IMR-90 (cell line): ENCODE results near the gene HIPK3. TPM values are rescaled to one million over a fixed set of nuclear protein-coding genes. Genes with fewer than 3 reads are reported as not detected.

Experiments used
- ATAC-seq: fragments of 200-7000 bp; cut with Tn5 transposase; 2 replicates; pipeline ENCODE4 v1.9.1; 2020; ENCODE audit warnings: low read depth, mild to moderate bottlenecking, moderate library complexity
- BruUV-seq: library from RNA; stranded (reverse); fragments of 400-500 nt; replicated peaks from 2 replicates; lab custom pipeline; 2021; lab: Mats Ljungman, UMichigan
- CTCF ChIA-PET: fragments of 300-600 bp; formaldehyde crosslinking; extraction: SDS; loops from one replicate; lab custom pipeline; 2021; ENCODE audit warnings: antibody characterized with exemption; lab: Yijun Ruan, JAX
- POLR2A ChIA-PET: fragments of 300-600 bp; sonication (Branson Sonifier 250); formaldehyde crosslinking; loops from one replicate; lab custom pipeline; 2022; ENCODE audit warnings: antibody characterized with exemption; ENCODE audit not compliant: unreplicated experiment; lab: Charles Lee
- DNase-seq: peaks from one replicate; pipeline ENCODE4 v3.0.0; 2013
- H2AFZ ChIP-seq: replicated peaks from 2 replicates; pipeline ENCODE3; 2013; ENCODE audit warnings: low read length, mild to moderate bottlenecking; ENCODE audit not compliant: poor library complexity
- H2AK5ac ChIP-seq: 2 replicates; pipeline ENCODE4 v1.6.1; 2013; ENCODE audit warnings: low read depth, low read length, inconsistent platforms
- H2AK9ac ChIP-seq: replicated peaks from 2 replicates; pipeline ENCODE3; 2013; ENCODE audit warnings: mild to moderate bottlenecking, low read depth, low read length, moderate library complexity; ENCODE audit not compliant: poor library complexity
- H2BK120ac ChIP-seq: 2 replicates; pipeline ENCODE4 v1.6.1; 2013; ENCODE audit warnings: low read depth, low read length, inconsistent platforms
- H2BK15ac ChIP-seq: 3 replicates; pipeline ENCODE4 v1.6.1; 2013; ENCODE audit warnings: low read depth, low read length, inconsistent platforms
- H2BK20ac ChIP-seq: 2 replicates; pipeline ENCODE4 v1.6.1; 2013; ENCODE audit warnings: low read depth, mild to moderate bottlenecking, inconsistent platforms, low read length, moderate library complexity
- H2BK5ac ChIP-seq: 2 replicates; pipeline ENCODE4 v1.6.1; 2013; ENCODE audit warnings: mild to moderate bottlenecking, low read depth, low read length, inconsistent platforms; ENCODE audit not compliant: poor library complexity, severe bottlenecking
- H3K14ac ChIP-seq: replicated peaks from 2 replicates; pipeline ENCODE4 v1.6.1; 2013; ENCODE audit warnings: low read depth, low read length, inconsistent platforms
- H3K18ac ChIP-seq: 2 replicates; pipeline ENCODE4 v1.6.1; 2013; ENCODE audit warnings: low read depth, low read length, control low read depth
- H3K23ac ChIP-seq: 2 replicates; pipeline ENCODE4 v1.6.1; 2013; ENCODE audit warnings: low read depth, low read length, inconsistent platforms
- H3K27ac ChIP-seq: 2 replicates; pipeline ENCODE4 v1.5.1; 2013; ENCODE audit warnings: mild to moderate bottlenecking, control low read depth, low read length; ENCODE audit not compliant: insufficient read depth
- H3K27me3 ChIP-seq: 2 replicates; pipeline ENCODE4 v1.6.1; 2013; ENCODE audit warnings: low read length; ENCODE audit not compliant: control insufficient read depth, insufficient read depth
- H3K36me3 ChIP-seq: 2 replicates; pipeline ENCODE4 v1.6.1; 2013; ENCODE audit warnings: low read length, mixed read lengths; ENCODE audit not compliant: control insufficient read depth, insufficient read depth
- H3K4ac ChIP-seq: 2 replicates; pipeline ENCODE4 v1.6.1; 2013; ENCODE audit warnings: low read depth, low read length, inconsistent platforms
- H3K4me1 ChIP-seq: 2 replicates; pipeline ENCODE4 v1.6.1; 2013; ENCODE audit warnings: low read length, mixed read lengths; ENCODE audit not compliant: control insufficient read depth, insufficient read depth
- H3K4me2 ChIP-seq: 2 replicates; pipeline ENCODE4 v1.6.1; 2013; ENCODE audit warnings: low read depth, mild to moderate bottlenecking, control low read depth, low read length, moderate library complexity
- H3K4me3 ChIP-seq: 2 replicates; pipeline ENCODE4 v1.5.1; 2013; ENCODE audit warnings: low read depth, mild to moderate bottlenecking, control low read depth, low read length, moderate library complexity; ENCODE audit not compliant: insufficient read depth
- H3K56ac ChIP-seq: 2 replicates; pipeline ENCODE4 v1.6.1; 2013; ENCODE audit warnings: low read length, inconsistent platforms; ENCODE audit not compliant: insufficient read depth; ENCODE audit errors: extremely low read depth
- H3K79me1 ChIP-seq, 2 experiments: 2 replicates each; pipeline ENCODE4 v1.6.1; 2013; ENCODE audit warnings: low read length in 2 of 2, inconsistent platforms in 1 of 2, low read depth in 1 of 2
- H3K9ac ChIP-seq: 2 replicates; pipeline ENCODE4 v1.6.1; 2013; ENCODE audit warnings: low read depth, low read length, control low read depth
- H3K9me1 ChIP-seq: 2 replicates; pipeline ENCODE4 v1.6.1; 2013; ENCODE audit warnings: low read length, inconsistent platforms; ENCODE audit not compliant: insufficient read depth
- H3K9me3 ChIP-seq: 2 replicates; pipeline ENCODE4 v1.6.1; 2013; ENCODE audit warnings: low read length; ENCODE audit not compliant: control insufficient read depth, insufficient read depth
- H4K20me1 ChIP-seq: 2 replicates; pipeline ENCODE4 v1.6.1; 2013; ENCODE audit warnings: low read length, inconsistent platforms; ENCODE audit not compliant: insufficient read depth
- H4K5ac ChIP-seq: 2 replicates; pipeline ENCODE4 v1.6.1; 2013; ENCODE audit warnings: mild to moderate bottlenecking, low read depth, low read length, control low read depth
- H4K8ac ChIP-seq, 2 experiments: 2 replicates each; pipeline ENCODE4 v1.6.1; 2013; ENCODE audit warnings: low read depth in 2 of 2, low read length in 2 of 2, control low read depth in 1 of 2, inconsistent platforms in 1 of 2
- H4K91ac ChIP-seq: 2 replicates; pipeline ENCODE4 v1.6.1; 2013; ENCODE audit warnings: low read depth, low read length, inconsistent platforms; ENCODE audit not compliant: insufficient read depth
- BHLHE40 ChIP-seq: fragments of 150-350 bp; IDR thresholded peaks from 2 replicates; pipeline ENCODE4 v1.6.1; 2016; ENCODE audit warnings: mild to moderate bottlenecking, low read depth, low read length
- CEBPB ChIP-seq: IDR thresholded peaks from 2 replicates; pipeline ENCODE4 v1.6.1; 2012; ENCODE audit warnings: low read depth, low read length, improper control_type of control experiment
- CHD1 ChIP-seq: IDR thresholded peaks from 2 replicates; pipeline ENCODE4 v1.6.1; 2012; ENCODE audit warnings: low read depth, low read length, improper control_type of control experiment
- CTCF ChIP-seq: conservative IDR thresholded peaks from 2 replicates; pipeline ENCODE4 v1.5.1; 2012; ENCODE audit warnings: mild to moderate bottlenecking, low read depth, low read length, improper control_type of control experiment
- ELK1 ChIP-seq: fragments of 150-350 bp; IDR thresholded peaks from 2 replicates; pipeline ENCODE4 v1.6.1; 2016; ENCODE audit warnings: low read depth, mild to moderate bottlenecking, low read length, moderate library complexity, borderline replicate concordance
- FOS ChIP-seq: fragments of 150-350 bp; IDR thresholded peaks from 2 replicates; pipeline ENCODE4 v1.6.1; 2016; ENCODE audit warnings: low read depth, low read length
- MAFK ChIP-seq: IDR thresholded peaks from 2 replicates; pipeline ENCODE4 v1.6.1; 2012; ENCODE audit warnings: low read depth, low read length, improper control_type of control experiment
- MAZ ChIP-seq: IDR thresholded peaks from 2 replicates; pipeline ENCODE4 v1.6.1; 2012; ENCODE audit warnings: low read depth, mild to moderate bottlenecking, low read length, improper control_type of control experiment, moderate library complexity, borderline replicate concordance
- MXI1 ChIP-seq: IDR thresholded peaks from 2 replicates; pipeline ENCODE4 v1.6.1; 2012; ENCODE audit warnings: low read depth, mild to moderate bottlenecking, low read length, moderate library complexity, borderline replicate concordance
- NFE2L2 ChIP-seq: fragments of 150-350 bp; IDR thresholded peaks from 2 replicates; pipeline ENCODE4 v1.6.1; 2016; ENCODE audit warnings: low read depth, mild to moderate bottlenecking, low read length
- POLR2A ChIP-seq: IDR thresholded peaks from 2 replicates; pipeline ENCODE4 v1.6.1; 2012; ENCODE audit warnings: mild to moderate bottlenecking, low read depth, low read length
- RAD21 ChIP-seq: IDR thresholded peaks from 2 replicates; pipeline ENCODE4 v1.6.1; 2012; ENCODE audit warnings: low read length, improper control_type of control experiment
- RCOR1 ChIP-seq: IDR thresholded peaks from 2 replicates; pipeline ENCODE4 v1.6.1; 2012; ENCODE audit warnings: mild to moderate bottlenecking, low read length, improper control_type of control experiment; ENCODE audit not compliant: insufficient replicate concordance
- RFX5 ChIP-seq: IDR thresholded peaks from 2 replicates; pipeline ENCODE4 v1.8.0; 2012; ENCODE audit warnings: low read depth, mild to moderate bottlenecking, low read length, moderate library complexity
- SMC3 ChIP-seq: fragments of 150-350 bp; IDR thresholded peaks from 2 replicates; pipeline ENCODE4 v1.6.1; 2016; ENCODE audit warnings: low read depth, mild to moderate bottlenecking, antibody characterized with exemption, low read length, moderate library complexity
- WGBS, 2 experiments: methylation state at CpG; one replicate each; pipeline versions ENCODE4 v1.1.5 to v1.1.7; 2013; ENCODE audit warnings: missing lambda C conversion rate in 2 of 2; ENCODE audit not compliant: insufficient read length in 1 of 2; ENCODE audit errors: extremely low coverage in 2 of 2; 5-methylcytosine and 5-hydroxymethylcytosine counted together
- dilution Hi-C: fragments of 300-500 bp; cut with HindIII; formaldehyde crosslinking; loops from one replicate; pipeline ENCODE4 v1.14.3; 2018; ENCODE audit warnings: low sequenced_read_pairs; ENCODE audit not compliant: unreplicated experiment
- in situ Hi-C: fragments of 300-500 bp; cut with MboI; formaldehyde crosslinking; loops from 3 replicates; pipeline ENCODE4 v1.14.3; 2019; ENCODE audit warnings: low sequenced_read_pairs, inconsistent platforms, mixed read lengths
- intact Hi-C: fragments of 100-400 bp; cut with micrococcal nuclease; formaldehyde crosslinking; loops from 2 replicates; pipeline ENCODE4 v1.10.0; 2022
- polyA plus RNA-seq, 3 experiments: library from polyadenylated mRNA; depleted of rRNA; stranded (reverse); fragments of >200 nt; gene quantifications; 2 replicates each; pipeline ENCODE4 v1.2.3, GENCODE V29; 2012; ENCODE audit warnings: low replicate concordance in 1 of 3
- total RNA-seq: library from RNA; depleted of rRNA; stranded (reverse); fragments of >200 nt; gene quantifications from 2 replicates; pipeline ENCODE4 v1.2.3, GENCODE V29; 2012
- TF ChIP-seq, protein P1 (sequence below): fragments of 150-350 bp; IDR thresholded peaks from 2 replicates; pipeline ENCODE4 v1.6.1; 2017; ENCODE audit warnings: mild to moderate bottlenecking, antibody characterized with exemption, low read length, low read depth

HIPK3 gene
- total and polyA plus RNA-seq, 2 of the 4 experiments (the other 2 are of a cell fraction) = 8.3 to 103 TPM

DNA sequence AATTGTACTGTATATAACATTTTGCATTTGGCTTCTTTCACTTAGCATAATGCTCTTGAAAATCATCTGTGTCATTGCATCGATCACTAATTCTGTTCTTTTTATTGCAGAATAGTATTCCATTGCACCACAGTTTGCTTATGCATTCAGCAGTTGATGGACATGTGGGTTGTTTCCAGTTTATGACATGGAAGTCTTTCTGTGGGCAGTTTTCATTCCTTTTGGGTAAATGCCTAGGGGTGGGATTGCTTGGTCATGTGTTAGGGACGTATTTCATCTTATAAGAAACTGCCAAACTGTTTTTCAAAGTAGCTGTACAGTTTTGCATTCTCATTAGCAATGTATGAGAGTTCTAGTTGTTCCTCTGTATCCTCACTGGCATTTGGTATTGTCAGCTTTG lies 127.0 kb downstream of the HIPK3 start:
- H3K14ac ChIP-seq = no peak overlapping the region
- no CpG with 5 or more reads among the region's 2 CpGs for WGBS, 2 experiments
- peaks cover 12 to 45% of the 10 kb centered on the region in 2 experiments; a peak in 3 of 4 replicates for H3K79me1 ChIP-seq
- H2BK15ac ChIP-seq = no peak overlapping the region
- no peak overlapping the region for H2BK5ac ChIP-seq
- TF ChIP-seq ELK1 (no peak), MXI1 (no peak), RAD21 (no peak), CTCF (no peak), FOS (no peak), POLR2A (no peak), RCOR1 (no peak), BHLHE40 (no peak), CHD1 (no peak), SMC3 (no peak), NFE2L2 (no peak), MAFK (no peak), CEBPB (no peak), RFX5 (no peak), MAZ (no peak)
- TF ChIP-seq, protein P1, sequence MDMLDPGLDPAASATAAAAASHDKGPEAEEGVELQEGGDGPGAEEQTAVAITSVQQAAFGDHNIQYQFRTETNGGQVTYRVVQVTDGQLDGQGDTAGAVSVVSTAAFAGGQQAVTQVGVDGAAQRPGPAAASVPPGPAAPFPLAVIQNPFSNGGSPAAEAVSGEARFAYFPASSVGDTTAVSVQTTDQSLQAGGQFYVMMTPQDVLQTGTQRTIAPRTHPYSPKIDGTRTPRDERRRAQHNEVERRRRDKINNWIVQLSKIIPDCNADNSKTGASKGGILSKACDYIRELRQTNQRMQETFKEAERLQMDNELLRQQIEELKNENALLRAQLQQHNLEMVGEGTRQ = no peak
- H3K36me3 ChIP-seq = no peaks in the 10 kb centered on the region; the same call in 1 of the 2 replicates
- dilution Hi-C loops = no loop called here
- no peak overlapping the region for H4K5ac ChIP-seq
- no peak overlapping the region for H3K4me3 ChIP-seq
- no peaks in the 10 kb centered on the region for H3K9me3 ChIP-seq
- no peak overlapping the region for H2BK20ac ChIP-seq
- no peak overlapping the region for H3K23ac ChIP-seq
- no peak overlapping the region for H2AK9ac ChIP-seq
- POLR2A ChIA-PET = no interaction called here
- H3K27me3 ChIP-seq = no peaks in the 10 kb centered on the region; the same call in 1 of the 2 replicates
- intact Hi-C loops = loop anchor here (5.0 kb wide), 1 partner anchor 148 kb away; no protein-coding TSS in a partner anchor
- H2AFZ ChIP-seq = no peak overlapping the region
- H4K91ac ChIP-seq = no peak overlapping the region
- no peaks in the 10 kb centered on the region for H4K20me1 ChIP-seq
- CTCF ChIA-PET = no interaction called here
- no peak overlapping the region for H2AK5ac ChIP-seq
- in situ Hi-C loops = no loop called here
- H3K4me2 ChIP-seq = no peak overlapping the region
- no peak overlapping the region for H2BK120ac ChIP-seq
- DNase-seq (no peak), ATAC-seq (no peak)
- H4K8ac ChIP-seq = no peak overlapping the region
- no peak overlapping the region for H3K56ac ChIP-seq
- no peak overlapping the region for H3K27ac ChIP-seq
- H3K9me1 ChIP-seq = peaks cover 3% of the 10 kb centered on the region; the same call in 1 of the 2 replicates
- H3K4me1 ChIP-seq = no peaks in the 10 kb centered on the region
- BruUV-seq = no TSS peak
- H3K4ac ChIP-seq = no peak overlapping the region
- H3K9ac ChIP-seq = no peak overlapping the region
- H3K18ac ChIP-seq = no peak overlapping the region
